ENCODE results near the gene FBXW5.

GRCh38 chr9:136992819-136993369 is 48.4 kb upstream of the FBXW5 start:
- TF ChIP-seq POLR2AphosphoS5 (IDR thresholded peaks at IDR 0.05; ENCODE audit: borderline replicate concordance, low read depth, low read length) (no peak), EZH2 (IDR thresholded peaks at IDR 0.05) (no peak)

Measured in SK-N-MC (cell line).